ENCODE measurements around the gene PMM2. TPM values are rescaled to one million over a fixed set of nuclear protein-coding genes. Genes with fewer than 3 reads are reported as not detected.
A peak's percentile ranks its signal among the peaks of the same experiment; 100 is the strongest.

The PMM2 gene
- total RNA-seq, 4 donors from 2014 or later = 15.4 to 29.0 (median 20.3) TPM

DNA sequence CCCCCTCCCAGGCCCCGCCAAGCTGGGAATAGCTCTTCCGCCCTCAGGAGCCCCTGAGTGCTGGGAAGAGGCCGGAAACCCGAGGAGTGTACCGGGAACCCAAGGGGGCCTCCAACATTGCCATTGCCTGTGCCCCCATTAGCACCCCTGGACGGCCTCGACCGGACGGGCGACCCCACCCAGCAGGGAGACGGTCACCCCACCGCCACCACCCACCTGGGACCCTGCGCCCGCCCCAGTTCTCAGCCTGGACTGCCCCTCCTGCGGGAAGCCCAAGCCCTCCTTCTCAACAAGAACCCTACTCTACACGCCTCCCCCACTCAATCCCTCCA lies 69.2 kb downstream of the PMM2 start:
- no peak for ATAC-seq
- Histone ChIP-seq H3K4me1 (peaks cover 0 to 72% (median 35%) of the 10 kb centered on the region in 3 donors), H3K27me3 (no peaks in the 10 kb centered on the region), H3K4me3 (peak overlapping the region; percentile 53 to 84), H3K9me3 (no peaks in the 10 kb centered on the region), H3K36me3 (no peaks in the 10 kb centered on the region), H3K27ac (peak overlapping the region in 3 of 4 donors; percentile 86 to 89 (median 87))
- 14 to 25% methylated on average over 3 to 9 of the region's 16 CpGs for WGBS, 2 donors (ENCODE audit: low coverage in 1 of 2)
- TF ChIP-seq, protein P1, sequence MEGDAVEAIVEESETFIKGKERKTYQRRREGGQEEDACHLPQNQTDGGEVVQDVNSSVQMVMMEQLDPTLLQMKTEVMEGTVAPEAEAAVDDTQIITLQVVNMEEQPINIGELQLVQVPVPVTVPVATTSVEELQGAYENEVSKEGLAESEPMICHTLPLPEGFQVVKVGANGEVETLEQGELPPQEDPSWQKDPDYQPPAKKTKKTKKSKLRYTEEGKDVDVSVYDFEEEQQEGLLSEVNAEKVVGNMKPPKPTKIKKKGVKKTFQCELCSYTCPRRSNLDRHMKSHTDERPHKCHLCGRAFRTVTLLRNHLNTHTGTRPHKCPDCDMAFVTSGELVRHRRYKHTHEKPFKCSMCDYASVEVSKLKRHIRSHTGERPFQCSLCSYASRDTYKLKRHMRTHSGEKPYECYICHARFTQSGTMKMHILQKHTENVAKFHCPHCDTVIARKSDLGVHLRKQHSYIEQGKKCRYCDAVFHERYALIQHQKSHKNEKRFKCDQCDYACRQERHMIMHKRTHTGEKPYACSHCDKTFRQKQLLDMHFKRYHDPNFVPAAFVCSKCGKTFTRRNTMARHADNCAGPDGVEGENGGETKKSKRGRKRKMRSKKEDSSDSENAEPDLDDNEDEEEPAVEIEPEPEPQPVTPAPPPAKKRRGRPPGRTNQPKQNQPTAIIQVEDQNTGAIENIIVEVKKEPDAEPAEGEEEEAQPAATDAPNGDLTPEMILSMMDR (IDR thresholded peaks at IDR 0.05) = no peak
- TF ChIP-seq POLR2AphosphoS5 (IDR thresholded peaks at IDR 0.05) (no peak), POLR2A (IDR thresholded peaks at IDR 0.05) (no peak), EP300 (IDR thresholded peaks at IDR 0.05) (no peak)

GRCh38 chr16:8867216-8867931 lies 69.7 kb downstream of the PMM2 start:
- ATAC-seq = no peak
- 5 to 10% methylated on average over 8 to 11 of the region's 35 CpGs for WGBS, 2 donors (ENCODE audit: low coverage in 1 of 2)
- H3K9me3 ChIP-seq = no peaks in the 10 kb centered on the region
- H3K36me3 ChIP-seq = no peaks in the 10 kb centered on the region
- peak overlapping the region; percentile 53 to 84 for H3K4me3 ChIP-seq
- peak; percentile 12 for TF ChIP-seq POLR2AphosphoS5 (IDR thresholded peaks at IDR 0.05)
- TF ChIP-seq, protein P1 (IDR thresholded peaks at IDR 0.05) = no peak
- H3K27ac ChIP-seq = peak overlapping the region in 3 of 4 donors; percentile 86 to 89 (median 87)
- peaks cover 0 to 67% (median 35%) of the 10 kb centered on the region in 3 donors for H3K4me1 ChIP-seq
- no peaks in the 10 kb centered on the region for H3K27me3 ChIP-seq

- 0% methylated on average over 1 of the region's 16 CpGs; no CpG with 5 or more reads in 1 of the 2 donors for WGBS, 2 donors (ENCODE audit: low coverage in 1 of 2)
- TF ChIP-seq EP300 (IDR thresholded peaks at IDR 0.05) (no peak), POLR2A (IDR thresholded peaks at IDR 0.05) (no peak), POLR2AphosphoS5 (IDR thresholded peaks at IDR 0.05) (no peak)
- TF ChIP-seq, protein P1 (IDR thresholded peaks at IDR 0.05) = no peak
Measured at GRCh38 chr16:8867932-8868415, 70.3 kb downstream of the PMM2 start.

GRCh38 chr16:8868416-8869211 lies 71.0 kb downstream of the PMM2 start, which contains the start of gene CARHSP1:
TSS of gene CARHSP1 (minus strand) at chr16:8869006. CDS start at chr16:8859328, 9,678 bp downstream.
- Histone ChIP-seq H3K4me3 (peak within 1 kb of the TSS; percentile 53 to 84), H3K36me3 (no peaks in the 10 kb centered on the region), H3K9me3 (no peaks in the 10 kb centered on the region), H3K4me1 (peaks cover 0 to 55% (median 27%) of the 10 kb centered on the region in 3 donors), H3K27me3 (no peaks in the 10 kb centered on the region), H3K27ac (peak within 1 kb of the TSS; percentile 35 to 89 (median 86))
- no CpG with 5 or more reads among the region's 83 CpGs for WGBS, 2 donors (ENCODE audit: low coverage in 1 of 2)
- peak; percentile 90 for ATAC-seq
- peak; percentile 25 to 35 for TF ChIP-seq POLR2A (IDR thresholded peaks at IDR 0.05)
- TF ChIP-seq EP300 (IDR thresholded peaks at IDR 0.05) = no peak
- TF ChIP-seq, protein P1 (IDR thresholded peaks at IDR 0.05) = no peak

More at GRCh38 chr16:8867932-8868415, 70.3 kb downstream of the PMM2 start:
- H3K27ac ChIP-seq = peak overlapping the region; percentile 35 to 89 (median 86)
- H3K36me3 ChIP-seq = no peaks in the 10 kb centered on the region
- H3K4me1 ChIP-seq = peaks cover 0 to 61% (median 32%) of the 10 kb centered on the region in 3 donors
- no peaks in the 10 kb centered on the region for H3K27me3 ChIP-seq
- no peaks in the 10 kb centered on the region for H3K9me3 ChIP-seq
- no peak for ATAC-seq
- H3K4me3 ChIP-seq = peak overlapping the region; percentile 53 to 84

All from gastroesophageal sphincter (tissue), 4 donors.